ENCODE data around the gene MCMBP. TPM values are rescaled to one million over a fixed set of nuclear protein-coding genes. Genes with fewer than 3 reads are reported as not detected.

Gene MCMBP
- total and polyA plus RNA-seq, 12 donors: 9.2 to 41.9 (median 27.3) TPM

DNA sequence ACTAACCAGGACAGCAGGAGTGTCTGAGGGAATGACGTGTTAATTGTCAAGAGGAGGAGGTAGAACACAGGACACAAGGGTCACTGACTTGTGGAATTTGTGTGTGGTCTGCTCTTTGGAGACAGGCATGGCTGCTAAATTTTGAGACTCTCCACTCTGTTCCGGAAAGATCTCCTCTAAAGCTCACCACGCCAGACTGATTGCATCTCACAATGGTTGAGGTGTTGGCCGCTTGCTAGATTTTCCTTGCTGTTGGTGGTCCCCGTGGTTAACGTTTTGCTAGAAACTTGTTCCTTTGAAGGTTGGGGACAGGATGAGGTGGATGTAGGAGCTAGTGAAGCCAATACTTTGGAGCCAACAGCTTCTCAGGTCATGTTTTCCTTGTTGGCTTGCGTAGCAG is 57.0 kb downstream of the MCMBP start:
- 93 to 94% methylated on average over 7 of the region's 7 CpGs for WGBS, 2 donors
- peaks cover 0 to 29% (median 10%) of the 10 kb centered on the region in 9 donors for H3K36me3 ChIP-seq
- ATAC-seq (no peak), DNase-seq (no peak)
- no peak overlapping the region for H3K27ac ChIP-seq
- H3K4me1 ChIP-seq: peaks cover 0 to 18% (median 0%) of the 10 kb centered on the region in 9 donors
- H3K9me3 ChIP-seq: peaks cover 0 to 3% (median 0%) of the 10 kb centered on the region in 11 donors
- no peaks in the 10 kb centered on the region for H3K27me3 ChIP-seq
- H3K4me3 ChIP-seq: no peak overlapping the region
- intact Hi-C loops (cut with DNase I): loop anchor here in 1 of 10 donors (10.0 kb wide), 1 partner anchor 71 kb away; no protein-coding TSS in a partner anchor
- TF ChIP-seq, protein P1, sequence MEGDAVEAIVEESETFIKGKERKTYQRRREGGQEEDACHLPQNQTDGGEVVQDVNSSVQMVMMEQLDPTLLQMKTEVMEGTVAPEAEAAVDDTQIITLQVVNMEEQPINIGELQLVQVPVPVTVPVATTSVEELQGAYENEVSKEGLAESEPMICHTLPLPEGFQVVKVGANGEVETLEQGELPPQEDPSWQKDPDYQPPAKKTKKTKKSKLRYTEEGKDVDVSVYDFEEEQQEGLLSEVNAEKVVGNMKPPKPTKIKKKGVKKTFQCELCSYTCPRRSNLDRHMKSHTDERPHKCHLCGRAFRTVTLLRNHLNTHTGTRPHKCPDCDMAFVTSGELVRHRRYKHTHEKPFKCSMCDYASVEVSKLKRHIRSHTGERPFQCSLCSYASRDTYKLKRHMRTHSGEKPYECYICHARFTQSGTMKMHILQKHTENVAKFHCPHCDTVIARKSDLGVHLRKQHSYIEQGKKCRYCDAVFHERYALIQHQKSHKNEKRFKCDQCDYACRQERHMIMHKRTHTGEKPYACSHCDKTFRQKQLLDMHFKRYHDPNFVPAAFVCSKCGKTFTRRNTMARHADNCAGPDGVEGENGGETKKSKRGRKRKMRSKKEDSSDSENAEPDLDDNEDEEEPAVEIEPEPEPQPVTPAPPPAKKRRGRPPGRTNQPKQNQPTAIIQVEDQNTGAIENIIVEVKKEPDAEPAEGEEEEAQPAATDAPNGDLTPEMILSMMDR (IDR thresholded peaks at IDR 0.05): no peak

DNA sequence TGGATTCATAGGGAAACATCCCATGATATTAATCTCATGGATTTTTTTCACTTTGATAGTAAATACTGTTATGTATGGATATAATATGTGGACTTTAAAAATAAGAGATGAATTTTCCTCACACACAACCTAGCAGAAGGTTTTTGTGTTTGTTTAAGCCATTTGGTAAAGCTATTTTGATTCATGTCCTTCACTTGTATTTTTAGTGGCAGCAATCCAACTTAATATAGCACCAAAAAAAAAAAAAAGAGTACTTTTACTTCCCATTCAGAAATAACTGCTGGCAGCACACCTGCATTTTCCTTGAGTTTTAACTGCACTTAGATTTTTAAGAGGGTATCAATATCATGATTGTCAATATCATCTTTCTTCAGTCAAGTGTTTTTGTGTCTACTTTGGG is 60.0 kb downstream of the MCMBP start:
- Histone ChIP-seq H3K9me3 (no peaks in the 10 kb centered on the region), H3K27ac (no peak overlapping the region), H3K4me3 (no peak overlapping the region), H3K36me3 (peaks cover 0 to 32% (median 10%) of the 10 kb centered on the region in 9 donors), H3K27me3 (no peaks in the 10 kb centered on the region), H3K4me1 (peaks cover 0 to 12% (median 0%) of the 10 kb centered on the region in 9 donors)
- DNase-seq: no peak
- intact Hi-C loops (cut with DNase I): loop anchor here in 1 of 10 donors (10.0 kb wide), 1 partner anchor 68 kb away; no protein-coding TSS in a partner anchor
- TF ChIP-seq, protein P1 (IDR thresholded peaks at IDR 0.05): no peak
- no peak for ATAC-seq

DNA sequence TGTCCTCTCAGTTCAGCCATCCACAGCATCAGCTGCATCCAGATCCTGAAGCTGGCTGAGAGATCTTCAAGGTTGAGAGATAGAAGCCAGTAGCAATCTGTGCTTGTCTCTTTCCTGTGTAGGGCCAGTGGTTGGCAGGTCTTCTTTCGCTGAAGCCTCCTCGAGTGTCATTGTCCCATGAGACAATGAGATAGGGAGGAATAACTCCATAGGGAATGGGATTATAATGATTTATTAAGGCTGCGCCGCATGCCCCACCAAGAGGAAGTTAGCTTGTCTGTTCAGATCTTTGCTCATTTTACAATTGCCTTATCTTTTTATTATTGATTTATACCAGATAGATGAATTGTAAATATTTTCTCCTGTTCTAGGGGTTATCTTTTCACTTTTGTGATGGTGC is 61.5 kb downstream of the MCMBP start:
- H3K27ac ChIP-seq: no peak overlapping the region
- WGBS, 2 donors: 73% methylated on average over 4 of the region's 4 CpGs
- ATAC-seq (no peak), DNase-seq (no peak)
- TF ChIP-seq, protein P1 (IDR thresholded peaks at IDR 0.05): no peak
- H3K9me3 ChIP-seq: no peaks in the 10 kb centered on the region
- peaks cover 0 to 12% (median 0%) of the 10 kb centered on the region in 9 donors for H3K4me1 ChIP-seq
- H3K36me3 ChIP-seq: peaks cover 0 to 45% (median 10%) of the 10 kb centered on the region in 9 donors
- intact Hi-C loops (cut with DNase I): loop anchor here in 1 of 10 donors (10.0 kb wide), 1 partner anchor 66 kb away; no protein-coding TSS in a partner anchor
- H3K27me3 ChIP-seq: no peaks in the 10 kb centered on the region
- H3K4me3 ChIP-seq: no peak overlapping the region

- 96 to 98% methylated on average over 3 of the region's 3 CpGs for WGBS, 2 donors
- peaks cover 0 to 53% (median 0%) of the 10 kb centered on the region in 9 donors for H3K36me3 ChIP-seq
Observed at GRCh38 chr10:119807960-119808697, 64.5 kb downstream of the MCMBP start.

More at GRCh38 chr10:119807960-119808697, 64.5 kb downstream of the MCMBP start:
- Histone ChIP-seq H3K4me1 (peaks cover 0 to 11% (median 0%) of the 10 kb centered on the region in 9 donors), H3K4me3 (no peak overlapping the region), H3K27ac (no peak overlapping the region), H3K9me3 (no peaks in the 10 kb centered on the region), H3K27me3 (no peaks in the 10 kb centered on the region)
- intact Hi-C loops (cut with DNase I): no loop called here
- TF ChIP-seq, protein P1 (IDR thresholded peaks at IDR 0.05): no peak
- ATAC-seq (no peak), DNase-seq (no peak)

Data from heart right ventricle (tissue), 16 donors.